ENCODE measurements around the gene KRTAP10-2.

DNA sequence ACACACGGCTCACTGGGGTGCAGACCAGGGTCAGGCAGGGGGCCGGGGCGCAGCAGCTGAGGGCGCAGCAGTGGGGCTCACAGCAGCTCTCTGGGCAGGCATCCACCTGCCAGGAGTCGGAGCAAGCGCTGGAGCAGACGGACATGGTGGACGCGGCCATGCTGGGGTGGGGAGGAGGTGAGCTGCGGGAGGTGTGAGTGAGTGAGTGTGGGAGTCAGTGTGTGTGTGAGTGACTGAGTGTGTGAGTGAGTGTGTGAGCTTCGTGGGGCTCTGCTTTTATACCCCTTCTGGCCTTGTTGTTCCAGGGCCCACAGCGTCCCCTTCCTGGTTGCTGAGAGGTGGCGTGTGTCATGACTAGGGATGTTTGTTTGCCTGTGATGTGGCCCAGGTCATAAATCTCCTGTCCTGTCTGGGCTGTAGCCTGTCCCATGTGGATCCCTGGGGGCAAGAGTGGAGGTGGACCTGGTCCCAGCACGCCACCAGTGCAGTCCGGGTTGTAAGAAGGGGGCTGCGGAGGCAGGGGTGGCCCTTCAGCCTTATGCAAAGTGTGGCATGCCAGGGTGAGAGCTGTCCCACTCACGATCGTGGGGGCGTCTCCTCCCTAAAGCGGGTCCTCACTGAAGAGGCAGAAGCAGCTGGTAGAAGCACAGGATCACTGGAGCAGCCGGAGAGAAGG lies 11.2 kb downstream of the KRTAP10-2 start, which contains the start of gene KRTAP10-1:
- TF ChIP-seq, protein P1, sequence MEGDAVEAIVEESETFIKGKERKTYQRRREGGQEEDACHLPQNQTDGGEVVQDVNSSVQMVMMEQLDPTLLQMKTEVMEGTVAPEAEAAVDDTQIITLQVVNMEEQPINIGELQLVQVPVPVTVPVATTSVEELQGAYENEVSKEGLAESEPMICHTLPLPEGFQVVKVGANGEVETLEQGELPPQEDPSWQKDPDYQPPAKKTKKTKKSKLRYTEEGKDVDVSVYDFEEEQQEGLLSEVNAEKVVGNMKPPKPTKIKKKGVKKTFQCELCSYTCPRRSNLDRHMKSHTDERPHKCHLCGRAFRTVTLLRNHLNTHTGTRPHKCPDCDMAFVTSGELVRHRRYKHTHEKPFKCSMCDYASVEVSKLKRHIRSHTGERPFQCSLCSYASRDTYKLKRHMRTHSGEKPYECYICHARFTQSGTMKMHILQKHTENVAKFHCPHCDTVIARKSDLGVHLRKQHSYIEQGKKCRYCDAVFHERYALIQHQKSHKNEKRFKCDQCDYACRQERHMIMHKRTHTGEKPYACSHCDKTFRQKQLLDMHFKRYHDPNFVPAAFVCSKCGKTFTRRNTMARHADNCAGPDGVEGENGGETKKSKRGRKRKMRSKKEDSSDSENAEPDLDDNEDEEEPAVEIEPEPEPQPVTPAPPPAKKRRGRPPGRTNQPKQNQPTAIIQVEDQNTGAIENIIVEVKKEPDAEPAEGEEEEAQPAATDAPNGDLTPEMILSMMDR (conservative IDR thresholded peaks at IDR 0.05 in 1 of 2, IDR thresholded peaks at IDR 0.05 in 1 of 2; ENCODE audit: extremely low read depth in 1 of 2, insufficient read depth in 1 of 2, low read depth in 1 of 2, low read length in 2 of 2) = no peak
- TF ChIP-seq EZH2 (IDR thresholded peaks at IDR 0.05; ENCODE audit: borderline replicate concordance, low read length) = no peak

Measured in mammary epithelial cell (primary cell).